Lower leg skin (tissue), 3 donors: ENCODE data around the gene WBP2NL.

ENCODE experiments used
- POLR2A ChIP-seq, 2 donors: fragments of 450-650 bp; IDR thresholded peaks; one replicate each; pipeline ENCODE4 v1.6.1; 2016 to 2017; ENCODE audit warnings: antibody characterized with exemption in 2 of 2, mild to moderate bottlenecking in 1 of 2, moderate library complexity in 1 of 2
- TF ChIP-seq, protein P1 (sequence below), 3 donors: fragments of 450-650 bp; IDR thresholded peaks; one replicate each; pipeline ENCODE4 v1.5.1; 2016; ENCODE audit warnings: antibody characterized with exemption in 3 of 3, mild to moderate bottlenecking in 3 of 3, moderate library complexity in 2 of 3

DNA sequence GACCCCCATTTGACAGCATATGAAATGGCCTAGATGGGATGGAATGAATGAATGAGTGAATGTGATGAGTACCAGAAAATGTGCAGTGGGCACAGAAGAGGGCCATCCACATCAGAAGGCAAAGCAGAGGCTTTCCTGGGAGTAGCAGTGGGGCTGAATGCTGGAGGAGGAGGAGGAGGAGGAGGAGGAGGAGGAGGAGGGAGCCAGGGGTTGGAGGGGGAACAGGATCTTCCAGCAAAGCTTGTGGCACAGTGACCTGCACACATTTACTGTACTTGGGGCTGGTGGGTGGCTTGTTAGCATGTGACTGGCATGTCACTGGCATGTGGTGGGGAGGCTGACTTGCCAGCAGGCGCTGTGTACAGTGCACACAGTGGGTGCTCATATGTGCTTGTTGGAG, 19.9 kb upstream of the WBP2NL start:
- TF ChIP-seq, protein P1, sequence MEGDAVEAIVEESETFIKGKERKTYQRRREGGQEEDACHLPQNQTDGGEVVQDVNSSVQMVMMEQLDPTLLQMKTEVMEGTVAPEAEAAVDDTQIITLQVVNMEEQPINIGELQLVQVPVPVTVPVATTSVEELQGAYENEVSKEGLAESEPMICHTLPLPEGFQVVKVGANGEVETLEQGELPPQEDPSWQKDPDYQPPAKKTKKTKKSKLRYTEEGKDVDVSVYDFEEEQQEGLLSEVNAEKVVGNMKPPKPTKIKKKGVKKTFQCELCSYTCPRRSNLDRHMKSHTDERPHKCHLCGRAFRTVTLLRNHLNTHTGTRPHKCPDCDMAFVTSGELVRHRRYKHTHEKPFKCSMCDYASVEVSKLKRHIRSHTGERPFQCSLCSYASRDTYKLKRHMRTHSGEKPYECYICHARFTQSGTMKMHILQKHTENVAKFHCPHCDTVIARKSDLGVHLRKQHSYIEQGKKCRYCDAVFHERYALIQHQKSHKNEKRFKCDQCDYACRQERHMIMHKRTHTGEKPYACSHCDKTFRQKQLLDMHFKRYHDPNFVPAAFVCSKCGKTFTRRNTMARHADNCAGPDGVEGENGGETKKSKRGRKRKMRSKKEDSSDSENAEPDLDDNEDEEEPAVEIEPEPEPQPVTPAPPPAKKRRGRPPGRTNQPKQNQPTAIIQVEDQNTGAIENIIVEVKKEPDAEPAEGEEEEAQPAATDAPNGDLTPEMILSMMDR (IDR thresholded peaks at IDR 0.05) = no peak
- TF ChIP-seq POLR2A (IDR thresholded peaks at IDR 0.05) = no peak
